HG03565 (cell line): Measurements from ENCODE around the gene THBS2.
"Not testable (repeated sequence)": the region's sequence is repeated elsewhere in the genome, so short reads cannot be mapped to it uniquely, and the experiment has no call there.

Experiments
- ATAC-seq: cut with Tn5 transposase; IDR thresholded peaks from one replicate; pipeline ENCODE4 v1.9.1; 2021; ENCODE audit warnings: mild to moderate bottlenecking, moderate library complexity; ENCODE audit not compliant: unreplicated experiment

THBS2 gene

DNA sequence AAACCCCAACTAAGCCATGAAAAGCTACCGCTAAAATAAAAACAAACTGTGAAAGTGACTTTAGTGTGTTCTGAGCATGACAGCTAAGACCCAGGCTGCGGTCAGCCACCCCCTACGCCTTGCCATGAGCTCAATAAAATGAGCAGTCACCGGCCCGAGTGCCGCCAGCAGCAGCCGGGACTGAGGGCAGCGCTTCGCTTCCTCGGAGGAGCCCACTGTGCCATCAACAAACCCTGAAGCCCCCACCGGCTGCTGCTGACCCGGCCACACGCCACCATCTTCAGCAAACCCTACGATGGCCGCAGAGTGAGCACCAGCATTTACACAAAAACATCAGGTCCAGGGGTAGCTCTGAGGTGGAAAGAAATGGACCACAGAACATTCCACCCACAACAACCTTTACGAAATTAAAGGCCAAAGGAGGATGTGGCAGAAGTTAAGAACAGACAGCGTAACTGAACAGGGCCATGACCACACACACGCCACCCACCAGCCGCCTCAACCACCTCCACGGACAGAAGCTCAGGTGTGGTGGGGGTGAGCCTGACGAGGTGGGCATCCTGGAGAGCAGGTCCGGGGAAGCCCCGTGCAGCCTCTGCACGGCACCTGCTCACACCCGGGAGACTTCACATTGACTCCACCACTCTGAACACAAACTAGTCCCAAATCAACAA is 67.0 kb downstream of the THBS2 start:
- no peak for ATAC-seq

DNA sequence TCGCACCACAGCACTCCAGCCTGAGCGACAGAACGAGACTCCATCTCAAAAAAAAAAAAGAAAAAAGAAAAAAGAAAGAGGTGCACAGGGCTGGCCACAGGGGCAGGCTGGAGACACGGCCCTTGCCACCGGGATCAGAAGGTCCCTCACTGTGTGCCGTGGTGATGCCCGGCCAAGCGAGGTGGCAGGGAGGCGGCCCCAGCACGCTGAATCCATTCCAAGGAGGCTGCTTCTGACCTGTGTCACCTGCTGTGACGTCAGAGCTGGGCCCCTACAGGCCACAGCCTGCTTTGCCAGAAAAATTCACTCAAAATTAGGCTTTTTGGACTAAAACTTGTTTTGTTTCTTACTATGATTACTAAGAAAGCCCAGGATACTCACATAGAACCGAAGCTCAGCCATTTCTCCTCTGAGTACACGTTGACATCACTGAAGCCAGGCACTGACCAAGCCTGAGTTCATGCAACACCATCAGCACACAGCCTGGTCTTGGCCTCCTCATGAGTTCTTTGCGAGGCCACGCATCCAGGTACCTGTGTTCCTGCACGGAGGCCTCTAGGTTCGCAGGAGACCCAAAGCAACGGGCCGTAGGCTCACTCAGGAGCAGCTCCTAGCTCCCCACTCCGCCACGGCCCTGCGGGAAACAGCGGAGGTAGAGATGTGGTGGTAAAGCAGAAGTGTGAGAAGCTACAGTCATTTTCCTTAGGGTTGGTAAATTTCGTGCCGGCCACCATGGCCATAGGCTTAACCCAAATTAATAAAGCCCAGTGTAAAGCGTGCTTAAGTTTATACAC is 67.8 kb downstream of the THBS2 start:
- ATAC-seq: no peak

DNA sequence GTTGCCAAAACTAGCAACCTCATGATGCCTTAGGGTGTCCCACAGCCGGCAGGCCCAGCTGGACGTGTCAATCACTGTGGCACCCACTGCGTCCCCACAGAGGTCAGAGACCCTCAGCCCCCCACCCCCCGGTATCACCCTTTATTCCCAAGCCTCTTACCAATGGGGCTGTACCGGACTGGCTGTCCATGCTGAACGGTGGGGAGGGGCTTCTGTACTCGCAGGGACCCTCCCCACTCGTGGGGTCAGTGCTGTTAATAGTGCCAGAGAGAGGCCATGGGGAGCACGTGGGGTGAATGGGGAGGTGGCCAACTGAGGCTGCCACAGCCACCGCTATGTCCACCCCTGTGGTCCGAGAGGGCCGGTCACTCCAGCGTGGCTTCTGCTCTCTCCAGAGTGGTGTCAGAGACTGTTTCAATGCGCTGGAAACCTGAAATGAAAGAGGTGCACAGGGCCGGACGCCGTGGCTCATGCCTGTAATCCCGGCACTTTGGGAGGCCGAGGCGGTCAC is 68.6 kb downstream of the THBS2 start:
- ATAC-seq: no peak

DNA sequence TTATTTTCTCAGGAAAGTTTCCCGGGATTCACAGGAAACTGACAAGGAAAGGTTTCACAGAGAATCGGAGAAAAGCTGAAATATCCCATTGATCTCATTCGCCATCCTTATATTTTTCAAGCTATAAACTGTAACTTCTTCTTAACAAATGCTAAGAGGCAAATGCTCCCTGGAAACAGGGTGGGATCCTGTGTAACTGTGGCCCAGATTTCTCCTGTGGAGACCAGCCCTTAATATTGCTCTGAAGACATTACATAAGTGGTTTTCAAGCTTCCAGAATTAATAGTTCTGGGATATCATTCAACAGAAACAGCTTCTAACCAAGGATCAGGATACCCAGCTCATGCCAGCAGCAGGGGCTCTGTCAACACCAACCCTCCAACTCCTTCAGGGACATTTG is 69.2 kb downstream of the THBS2 start:
- ATAC-seq: no peak

DNA sequence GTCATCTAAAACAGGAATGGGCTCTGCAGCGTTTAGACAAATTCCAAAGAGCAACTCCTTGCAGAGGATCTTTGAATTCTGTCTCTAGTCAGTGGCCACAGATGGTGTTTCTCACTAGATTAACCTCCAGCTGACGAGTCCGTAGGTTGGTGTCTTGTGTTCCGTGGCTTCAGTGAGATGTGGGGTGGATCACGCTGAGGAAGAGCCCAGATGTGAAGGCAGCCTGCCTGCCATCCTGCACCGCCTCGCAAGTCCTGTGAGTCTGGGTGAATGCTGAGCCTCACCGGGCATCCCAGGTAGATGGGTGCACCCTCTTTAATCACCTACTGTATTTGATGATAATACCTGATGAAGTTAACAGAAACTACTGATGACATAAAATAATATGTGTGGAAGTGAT is 70.4 kb downstream of the THBS2 start:
- no peak for ATAC-seq

DNA sequence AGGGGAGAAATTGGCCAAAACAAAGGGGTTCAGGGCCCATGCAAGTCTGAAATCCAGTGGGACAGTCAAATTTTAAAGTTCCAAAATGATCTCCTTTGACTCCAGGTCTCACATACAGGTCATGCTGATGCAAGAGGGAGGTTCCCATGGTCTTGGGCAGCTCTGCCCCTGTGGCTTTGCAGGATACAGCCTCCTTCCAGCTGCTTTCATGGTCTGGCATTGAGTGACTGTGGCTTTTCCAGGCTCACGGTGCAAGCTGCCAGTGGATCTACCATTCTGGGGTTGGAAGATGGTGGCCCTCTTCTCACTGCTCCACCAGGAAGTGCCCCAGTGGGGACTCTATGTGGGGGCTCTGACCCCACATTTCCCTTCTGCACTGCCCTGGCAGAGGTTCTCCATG is 73.8 kb downstream of the THBS2 start:
- ATAC-seq: not testable (repeated sequence)

DNA sequence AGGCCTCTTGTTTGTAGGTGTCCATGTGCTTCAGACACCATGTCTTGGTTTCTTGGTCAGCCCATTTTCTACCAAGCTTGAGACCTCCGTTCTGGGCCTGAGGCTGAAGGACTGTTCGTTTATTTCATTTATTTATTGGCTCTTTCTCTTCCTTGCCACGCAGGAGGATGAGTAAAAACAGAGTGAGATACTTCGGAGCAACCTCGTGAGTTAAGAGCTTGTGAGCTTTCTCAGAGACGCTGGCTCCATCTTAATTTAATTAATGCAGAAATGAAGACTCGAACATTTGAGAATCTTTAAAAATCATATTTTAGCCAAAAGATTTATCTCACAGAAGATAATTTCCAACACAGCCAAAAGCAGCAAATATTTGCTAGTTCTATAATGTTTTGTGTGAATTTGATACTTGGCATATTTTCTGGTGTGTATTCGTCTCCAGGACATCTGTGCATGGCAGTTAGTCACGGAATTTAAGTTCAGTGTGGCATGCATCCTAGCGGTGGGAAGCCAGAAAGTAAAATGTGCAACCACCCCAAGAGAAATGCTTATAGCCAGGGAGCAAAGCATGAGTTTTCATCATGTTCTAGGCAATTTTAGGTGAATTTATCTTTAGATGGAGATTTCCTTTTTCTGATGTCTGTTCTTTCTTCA is 76.0 kb downstream of the THBS2 start:
- no peak for ATAC-seq

DNA sequence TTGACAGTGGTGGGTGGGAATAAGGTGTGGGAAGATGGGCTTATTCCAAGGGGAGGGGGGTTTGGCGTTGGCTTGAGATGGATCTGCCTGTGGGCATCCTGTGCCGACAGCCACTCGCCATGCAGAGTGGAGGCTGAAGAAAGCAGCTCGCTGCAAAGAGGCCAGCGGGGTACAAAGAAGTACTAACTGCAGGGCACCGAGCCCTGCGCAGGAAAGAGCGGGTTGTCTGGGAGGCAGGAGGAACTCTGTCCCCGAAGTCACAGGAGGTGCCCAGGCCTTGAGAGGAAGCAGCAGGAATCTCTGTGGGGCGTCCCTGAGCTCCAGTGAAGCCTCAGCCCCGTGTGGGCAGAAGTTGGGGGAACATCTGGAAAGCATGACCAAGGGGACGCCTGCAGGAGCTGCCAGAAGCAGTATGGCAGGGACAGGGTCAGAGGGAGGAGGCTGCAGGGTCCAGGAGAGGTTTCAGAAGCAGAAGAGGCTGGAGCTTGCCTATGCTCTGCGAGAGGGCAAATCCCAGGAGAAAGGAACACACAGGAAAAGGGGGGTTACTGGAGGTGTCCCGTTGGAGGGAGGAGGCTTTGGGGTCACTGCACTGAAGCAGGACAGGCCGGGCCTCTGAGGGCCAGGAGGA is 77.2 kb downstream of the THBS2 start:
- ATAC-seq: no peak

DNA sequence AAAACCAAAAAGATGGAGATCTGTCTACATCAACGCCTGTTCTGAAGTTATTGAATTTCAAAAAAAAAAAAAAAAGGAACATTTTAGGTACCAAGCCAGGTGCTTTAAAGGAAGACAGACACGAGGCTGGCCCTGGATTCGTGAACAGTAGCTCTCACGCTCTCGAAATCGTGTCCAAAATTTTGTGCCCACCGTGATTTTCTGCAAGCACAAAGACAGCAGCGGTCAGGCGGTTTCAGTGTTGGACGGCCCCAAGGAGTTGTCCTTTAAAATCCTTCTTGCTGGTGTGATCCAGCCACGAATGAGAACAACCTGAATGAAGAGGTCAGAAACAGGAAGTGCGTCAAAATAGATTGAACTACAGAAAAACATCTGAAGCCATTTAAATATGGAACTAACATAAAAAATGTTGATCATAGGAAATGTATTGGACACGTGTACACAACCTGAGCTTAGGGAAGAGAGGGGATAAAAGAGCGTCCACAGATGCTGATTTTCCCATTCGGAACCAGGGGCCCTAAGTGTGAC is 78.2 kb downstream of the THBS2 start:
- ATAC-seq: no peak

DNA sequence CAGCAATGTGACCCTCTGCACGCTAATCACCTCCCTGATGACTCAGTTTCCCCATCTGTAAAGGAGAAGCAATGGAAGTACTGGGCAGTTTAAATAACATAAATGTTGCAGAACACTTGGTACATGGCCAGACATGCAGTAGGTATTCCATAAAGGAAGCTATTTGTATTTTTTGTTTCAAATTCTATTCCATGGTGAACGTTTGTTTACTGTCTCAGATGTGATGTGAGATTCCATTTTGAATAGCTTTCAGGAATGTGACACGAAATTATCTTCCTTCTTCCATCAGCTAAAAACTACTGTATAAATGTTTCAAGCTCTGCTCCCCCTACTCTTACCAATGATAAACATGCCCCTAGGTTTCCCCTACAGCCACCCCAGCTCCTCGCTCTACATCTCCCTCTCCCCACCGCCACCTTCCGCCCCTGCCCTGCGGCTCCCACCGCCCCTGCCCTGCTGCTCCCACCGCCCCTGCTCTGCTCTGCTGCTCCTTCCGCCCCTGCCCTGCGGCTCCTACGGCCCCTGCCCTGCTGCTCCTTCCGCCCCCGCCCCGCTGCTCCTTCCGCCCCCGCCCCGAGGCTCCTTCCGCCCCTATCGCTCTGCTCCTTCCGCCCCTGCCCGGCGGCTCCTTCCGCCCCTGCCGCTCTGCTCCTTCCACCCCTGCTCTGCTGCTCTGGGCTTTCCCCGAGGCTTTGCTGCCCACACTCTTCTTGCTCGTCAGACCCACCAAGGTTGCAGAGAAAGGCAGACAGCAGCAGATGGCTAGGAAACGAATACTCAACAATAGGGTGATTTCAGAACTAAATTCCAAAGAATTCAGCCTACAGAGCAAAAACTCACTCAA is 78.9 kb downstream of the THBS2 start:
- no peak for ATAC-seq

DNA sequence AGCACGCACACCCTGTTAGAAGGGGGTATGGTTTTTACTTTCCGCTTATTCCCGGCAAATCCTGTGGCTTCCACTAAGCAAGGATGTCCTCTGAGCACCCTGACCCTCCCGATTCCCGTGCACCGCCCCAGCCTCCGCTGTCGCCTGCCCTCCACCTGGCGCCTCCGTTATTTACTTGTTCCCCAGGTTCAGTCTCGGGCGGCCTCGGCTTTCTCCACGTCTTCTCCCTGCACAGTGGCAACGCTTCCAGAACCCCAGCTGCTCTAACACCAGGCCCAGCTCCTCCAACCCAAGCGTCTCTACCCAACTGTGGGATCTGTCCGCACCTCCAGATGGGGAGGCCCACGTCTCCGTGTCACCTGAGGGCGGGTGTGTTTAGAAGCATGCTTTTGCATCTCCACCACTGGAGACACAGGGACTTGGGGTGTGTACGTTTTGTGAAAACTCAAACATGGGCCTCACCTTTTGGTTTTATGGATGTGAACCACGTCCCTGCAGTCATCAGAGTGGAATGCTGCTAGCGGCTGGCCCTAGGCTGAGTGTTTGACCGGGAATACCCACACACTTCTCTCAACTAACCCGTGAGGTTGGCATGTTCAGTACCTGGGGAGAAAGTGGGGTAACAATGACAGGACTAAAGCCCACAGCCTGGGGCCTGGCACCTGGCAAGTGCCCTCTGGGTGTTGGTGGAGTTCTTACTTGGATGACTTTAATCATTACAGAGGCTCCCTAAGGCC is 79.9 kb downstream of the THBS2 start:
- no peak for ATAC-seq

DNA sequence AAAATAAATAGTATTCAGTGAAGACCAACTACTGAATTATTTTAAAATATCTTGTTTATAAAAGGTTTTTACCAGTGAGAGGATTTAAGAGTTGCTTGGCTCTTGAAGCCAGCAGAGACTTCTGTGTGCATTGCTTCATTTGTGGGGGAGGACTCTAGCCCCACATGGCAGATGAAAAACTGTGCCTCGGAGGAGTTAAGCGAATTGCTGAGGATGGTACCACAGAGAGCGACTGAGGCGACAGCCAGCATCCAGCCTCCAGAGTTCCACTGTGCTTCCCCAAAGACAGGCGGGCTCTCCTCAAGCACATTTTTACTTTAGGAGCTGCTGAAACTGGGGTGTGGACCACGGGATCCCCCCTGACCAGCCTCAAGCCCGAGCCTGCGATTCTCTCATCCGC is 80.7 kb downstream of the THBS2 start:
- ATAC-seq: no peak

DNA sequence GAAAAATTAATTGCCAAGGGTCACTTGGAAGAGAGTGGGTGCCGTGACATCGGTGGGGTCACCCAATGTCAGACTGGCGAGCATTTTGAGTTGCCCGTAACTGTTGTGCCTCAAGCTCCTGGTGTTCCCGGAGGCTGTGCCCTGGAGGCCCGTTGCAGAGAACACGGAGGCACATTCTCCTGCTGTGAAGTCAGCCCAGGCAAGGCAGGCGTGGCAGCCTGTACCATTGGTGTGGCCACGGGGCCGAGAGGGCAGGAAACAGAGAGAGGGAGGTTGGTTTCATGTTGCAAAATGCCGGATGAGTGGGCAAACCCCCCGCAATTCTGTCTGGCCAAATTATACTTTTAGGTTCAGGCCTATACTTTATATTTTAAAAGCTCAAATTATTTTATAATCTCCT is 81.2 kb downstream of the THBS2 start:
- ATAC-seq: no peak

DNA sequence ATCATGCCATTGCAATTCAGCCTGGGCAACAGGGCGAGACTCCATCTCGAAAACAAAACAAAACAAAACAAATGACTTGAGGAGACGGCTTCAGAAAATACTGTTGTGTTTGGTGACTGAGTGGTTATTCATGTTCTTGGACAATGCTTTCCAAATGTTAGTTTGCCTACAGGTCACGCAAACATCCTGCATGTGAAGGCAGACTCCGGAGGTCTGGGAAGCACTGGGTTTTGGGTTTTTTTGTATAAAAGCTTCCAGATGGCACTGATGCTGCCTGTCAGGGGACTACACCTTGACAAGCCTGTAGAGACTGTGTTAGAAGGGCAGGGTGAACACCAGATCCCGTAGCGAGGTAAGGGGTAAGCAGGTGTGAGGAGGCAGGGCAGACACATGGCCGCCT is 81.7 kb downstream of the THBS2 start:
- no peak for ATAC-seq

DNA sequence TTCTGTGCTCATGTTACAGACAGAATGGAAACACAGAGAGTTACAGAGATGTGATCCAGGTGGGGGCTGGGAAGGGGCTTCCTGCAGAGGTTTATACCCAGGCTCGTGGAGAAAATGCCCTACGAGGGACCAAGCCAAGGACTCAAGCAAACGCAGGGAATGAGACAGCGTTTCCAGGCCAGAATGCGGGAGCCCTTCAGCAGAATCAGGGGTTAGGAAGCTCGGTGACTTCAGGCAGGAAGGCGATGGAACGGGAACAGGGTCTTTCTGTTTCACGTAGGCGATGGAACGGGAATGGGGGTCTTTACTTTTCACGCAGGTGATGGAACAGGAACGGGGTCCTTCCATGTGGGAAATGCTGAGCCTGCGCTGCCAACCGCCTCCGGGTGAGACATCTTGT is 82.6 kb downstream of the THBS2 start:
- no peak for ATAC-seq

DNA sequence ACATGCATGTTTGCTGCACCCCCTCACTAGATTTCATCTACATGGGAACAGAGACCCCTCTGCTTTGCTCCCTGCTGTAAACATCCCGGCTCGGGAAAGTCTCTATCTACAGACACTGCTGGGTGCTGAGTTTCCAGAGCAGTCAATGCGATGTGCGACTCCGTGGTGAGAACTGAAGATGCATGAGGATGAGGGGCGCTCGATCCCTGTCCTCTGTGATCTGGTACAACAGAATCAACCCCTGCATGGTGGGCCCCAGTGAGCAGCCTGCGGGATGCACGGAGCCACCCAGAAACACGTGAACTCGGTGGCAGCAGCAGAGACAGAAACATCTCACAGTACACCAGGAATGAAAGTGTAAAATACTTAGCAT is 83.1 kb downstream of the THBS2 start:
- ATAC-seq: no peak

DNA sequence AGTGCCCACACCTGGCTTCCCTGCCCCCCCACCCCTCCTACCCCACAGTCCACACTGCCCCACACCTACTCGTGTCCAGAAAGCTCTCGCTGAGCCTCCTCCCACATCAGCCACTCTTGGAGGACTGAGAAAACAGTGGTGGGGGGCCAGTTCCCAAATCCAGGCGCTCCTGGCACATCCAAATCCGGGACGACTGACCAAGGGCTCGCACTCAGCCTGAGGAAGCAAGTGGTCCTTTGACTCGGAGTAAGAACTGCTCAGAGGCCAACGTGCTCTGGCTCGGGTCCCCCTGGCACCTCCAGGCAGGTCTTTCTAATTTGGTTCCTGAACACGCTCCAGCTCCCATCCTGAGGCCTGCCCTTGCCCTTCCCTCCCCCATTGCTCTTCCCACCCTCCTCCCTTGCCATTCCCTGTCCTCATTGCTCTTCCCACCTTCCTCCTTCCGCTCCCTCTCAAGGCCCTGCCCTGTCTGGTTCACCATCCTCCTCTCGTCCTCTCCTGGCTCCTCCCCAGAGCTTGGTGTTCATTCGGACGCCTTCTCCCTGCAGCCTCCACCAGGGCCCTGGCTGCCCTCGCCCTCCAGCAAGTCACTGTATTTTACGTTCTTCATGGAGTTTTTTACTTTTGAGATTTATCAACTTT is 83.6 kb downstream of the THBS2 start:
- no peak for ATAC-seq

DNA sequence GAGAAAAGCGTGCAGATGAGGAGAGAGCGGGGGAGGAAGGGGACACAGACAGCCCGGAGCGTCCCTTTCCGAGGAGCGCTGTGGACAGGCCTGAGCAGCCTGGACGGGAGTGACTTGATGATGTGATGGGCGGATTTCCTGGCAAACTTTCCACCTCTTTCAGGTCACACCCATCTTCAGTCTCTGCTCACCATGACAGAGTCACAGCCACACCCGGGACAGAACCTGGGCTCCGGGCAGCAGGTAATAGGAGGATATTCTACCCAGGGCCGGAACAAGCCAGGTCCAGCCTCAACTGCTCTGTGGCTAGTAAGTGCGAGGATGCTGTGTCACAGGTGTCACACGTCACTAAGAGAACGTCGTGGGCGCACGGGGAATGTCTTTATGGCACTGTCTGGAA is 84.3 kb downstream of the THBS2 start:
- no peak for ATAC-seq

DNA sequence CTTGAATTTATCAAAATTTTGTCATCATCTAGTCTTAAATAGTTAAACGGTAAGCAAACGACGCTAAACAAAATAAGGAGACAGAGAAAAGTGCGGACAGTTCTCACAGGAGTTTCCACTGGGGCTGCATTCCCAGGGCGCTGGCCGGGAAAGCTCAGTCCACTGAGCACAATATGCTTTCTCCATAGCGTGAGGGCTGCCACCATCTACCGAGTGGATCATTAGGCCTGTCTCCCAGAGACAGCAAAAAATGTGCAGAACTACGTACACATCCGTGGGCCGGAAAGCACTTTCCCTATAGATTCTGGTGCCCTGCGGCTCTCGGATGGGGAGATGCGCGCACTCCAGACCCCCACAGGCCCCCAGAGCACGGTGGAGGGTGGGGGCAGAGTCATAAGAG is 84.9 kb downstream of the THBS2 start:
- no peak for ATAC-seq
